Measurements from ENCODE around the gene STARD13.

GRCh38 chr13:33272531-33273124 is 12.9 kb downstream of the STARD13 start:
- no peak for TF ChIP-seq CTCF (conservative IDR thresholded peaks at IDR 0.05; ENCODE audit: low read length)
- no peak for TF ChIP-seq EZH2phosphoT487 (IDR thresholded peaks at IDR 0.05; ENCODE audit: borderline replicate concordance, low read depth, low read length)

Measured in OCI-LY7 (cell line).